GM19240 (cell line): Measurements from ENCODE around the gene OR51V1.
"Not testable (repeated sequence)": the region's sequence is repeated elsewhere in the genome, so short reads cannot be mapped to it uniquely, and the experiment has no call there.

Experiments used
- DNase-seq: peaks from one replicate; pipeline ENCODE4 v3.0.0; 2011; ENCODE audit warnings: low spot score; ENCODE audit not compliant: insufficient read length

The OR51V1 gene

DNA sequence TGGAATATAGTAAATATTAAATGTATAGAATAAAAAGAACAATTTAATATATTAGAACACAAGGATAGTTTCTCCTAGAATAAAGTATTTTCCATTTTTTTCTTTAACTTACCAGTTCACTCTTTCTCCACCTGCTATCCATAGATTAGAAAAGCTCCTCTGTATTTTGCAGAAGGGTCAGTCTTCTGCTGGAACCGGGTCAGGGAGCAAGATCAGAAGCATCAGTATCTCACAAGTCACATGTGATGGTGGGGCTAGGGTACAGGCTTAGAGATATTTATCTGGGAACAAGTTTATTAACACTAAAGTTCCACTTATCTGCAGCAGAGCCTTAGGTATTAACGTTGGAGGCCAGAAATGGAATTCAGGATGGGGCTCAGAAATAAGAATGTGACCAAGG, 28.6 kb downstream of the OR51V1 start:
- DNase-seq: no peak

DNA sequence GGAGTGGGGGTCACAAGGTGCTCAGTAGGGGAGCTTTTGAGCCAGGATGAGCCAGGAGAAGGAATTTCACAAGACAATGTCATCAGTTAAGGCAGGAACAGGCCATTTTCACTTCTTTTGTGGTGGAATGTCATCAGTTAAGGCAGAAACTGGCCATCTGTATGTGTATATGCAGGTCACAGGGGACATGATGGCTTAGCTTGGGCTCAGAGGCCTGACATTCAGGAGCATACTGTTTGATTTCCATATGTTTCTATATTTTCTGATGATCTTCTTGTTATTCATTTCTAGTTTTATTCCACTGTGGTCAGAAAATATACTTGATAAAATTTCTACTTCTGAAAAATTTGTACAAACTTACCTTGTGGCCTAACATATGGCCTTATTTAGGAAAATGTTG, 34.6 kb downstream of the OR51V1 start:
- not testable (repeated sequence) for DNase-seq

DNA sequence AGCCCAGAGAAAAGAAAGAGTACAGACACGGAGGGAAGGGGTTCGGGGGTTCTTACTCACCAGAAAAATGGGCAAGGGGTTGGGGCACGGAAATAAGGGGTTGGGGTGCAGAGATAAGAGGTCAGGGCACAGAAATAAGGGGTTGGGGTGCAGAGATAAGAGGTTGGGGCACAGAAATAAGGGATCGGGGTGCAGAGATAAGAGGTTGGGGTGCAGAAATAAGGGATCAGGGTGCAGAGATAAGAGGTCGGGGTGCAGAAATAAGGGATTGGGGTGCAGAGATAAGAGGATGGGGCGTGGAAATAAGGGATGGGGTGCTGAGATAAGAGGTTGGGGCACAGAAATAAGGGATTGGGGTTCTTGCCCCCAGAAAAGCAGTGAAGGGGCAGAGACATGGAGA, 35.7 kb downstream of the OR51V1 start:
- not testable (repeated sequence) for DNase-seq

DNA sequence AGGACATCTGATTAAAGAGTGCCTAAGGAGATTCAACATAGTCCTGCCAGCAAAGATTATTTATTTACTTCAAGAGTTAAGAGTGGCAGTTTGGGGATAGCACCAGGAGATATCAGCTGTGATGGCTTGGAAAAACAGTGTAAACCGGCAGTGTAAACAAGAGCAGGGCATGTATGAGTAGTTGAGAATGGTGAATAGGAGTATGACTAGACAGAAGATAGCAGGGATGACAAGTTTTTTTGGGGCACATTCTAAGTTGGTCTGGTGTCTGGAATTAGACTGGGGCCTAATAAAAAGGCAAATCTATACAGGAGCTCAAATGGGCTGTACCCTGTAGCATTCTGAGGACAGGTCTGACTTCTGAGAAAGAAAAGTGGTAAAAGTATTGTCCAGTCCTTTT, 39.4 kb downstream of the OR51V1 start:
- not testable (repeated sequence) for DNase-seq

DNA sequence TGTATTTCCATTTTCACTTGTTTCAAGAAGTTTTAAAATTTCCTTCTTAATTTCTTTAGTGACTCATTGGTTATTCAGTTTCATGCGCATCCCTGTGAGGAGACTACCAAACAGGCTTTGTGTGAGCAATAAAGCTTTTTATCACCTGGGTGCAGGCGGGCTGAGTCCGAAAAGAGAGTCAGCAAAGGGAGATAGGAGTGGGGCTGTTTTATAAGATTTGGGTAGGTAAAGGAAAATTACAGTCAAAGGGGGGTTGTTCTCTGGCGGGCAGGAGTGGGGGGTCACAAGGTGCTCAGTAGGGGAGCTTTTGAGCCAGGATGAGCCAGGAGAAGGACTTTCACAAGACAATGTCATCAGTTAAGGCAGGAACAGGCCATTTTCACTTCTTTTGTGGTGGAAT, 40.3 kb downstream of the OR51V1 start:
- not testable (repeated sequence) for DNase-seq

- DNase-seq: no peak
Observed at GRCh38 chr11:5159806-5160205, 40.7 kb downstream of the OR51V1 start.

- DNase-seq: no peak
Observed at GRCh38 chr11:5154657-5155056, 45.8 kb downstream of the OR51V1 start, which contains the start of gene OR52A1. TSS of gene OR52A1 (minus strand) at chr11:5154757. CDS start at chr11:5152369, 2,388 bp downstream.

DNA sequence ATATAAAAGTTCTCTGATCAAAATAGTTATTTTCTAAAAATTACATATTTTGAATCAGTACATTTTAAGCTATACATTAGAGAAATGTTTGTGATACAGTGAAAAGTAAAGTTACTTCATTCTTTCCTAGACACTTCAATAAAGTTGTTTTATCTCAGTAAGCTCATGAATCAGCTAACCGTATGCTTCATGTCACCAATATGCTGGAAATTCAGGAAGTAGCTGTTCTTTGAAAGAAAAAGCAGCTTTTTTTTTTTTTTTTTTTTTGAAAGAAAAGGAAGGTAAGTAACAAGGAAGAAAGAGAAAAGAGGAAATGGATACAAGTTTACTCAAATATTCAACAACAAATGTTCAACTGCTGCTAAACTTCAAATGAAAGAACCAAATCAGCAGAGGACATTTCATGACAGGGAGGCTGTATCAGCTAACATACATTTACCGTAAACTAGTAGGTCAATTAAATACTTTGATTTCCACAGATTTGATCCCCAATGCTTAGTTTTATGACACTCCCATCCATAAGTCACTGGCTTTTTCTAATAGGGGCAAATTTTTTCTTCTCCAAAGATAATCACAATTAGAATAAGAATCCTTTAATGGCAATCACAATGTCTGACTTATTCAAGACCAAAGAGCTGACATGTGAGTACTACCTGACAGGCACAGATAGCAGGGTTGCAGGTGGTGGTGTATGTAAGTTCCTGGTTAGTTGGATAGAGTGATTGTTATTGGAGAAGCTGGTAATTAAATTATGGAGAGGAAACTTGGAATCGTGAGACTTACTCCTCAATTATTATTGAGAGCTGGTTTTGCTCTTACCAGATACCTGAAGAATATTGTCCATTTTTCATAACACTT, 46.7 kb downstream of the OR51V1 start:
- DNase-seq: no peak

DNA sequence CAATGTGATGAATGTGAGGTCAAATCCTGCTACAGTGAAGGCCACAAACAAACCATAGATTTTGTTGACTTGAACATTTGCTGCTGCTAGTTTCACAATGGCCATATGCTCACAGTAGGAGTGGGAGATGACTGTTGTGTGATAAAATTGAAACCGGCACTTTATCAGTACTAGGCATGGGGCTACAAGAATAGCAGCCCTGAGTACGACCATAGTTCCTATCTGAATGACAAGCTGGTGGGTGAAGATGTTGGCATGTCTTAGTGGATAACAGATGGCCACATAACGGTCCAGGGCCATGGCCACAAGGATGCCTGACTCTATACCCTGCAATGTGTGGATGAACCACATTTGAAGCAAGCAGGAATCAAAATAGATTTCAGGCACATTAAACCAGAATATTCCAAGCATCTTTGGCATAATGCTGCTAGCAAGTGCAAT, 48.7 kb downstream of the OR51V1 start:
- DNase-seq: no peak
